MM.1S (cell line): ENCODE results near the gene CACNA1G.

Experiments
- CTCF ChIP-seq: fragments of 300-600 bp; sonication (generic); IDR thresholded peaks from 2 replicates; pipeline ENCODE4 v1.5.1; 2016; ENCODE audit warnings: antibody characterized with exemption, low read length, mixed read lengths
- EZH2 ChIP-seq: fragments of 300-600 bp; sonication (generic); optimal IDR thresholded peaks from 2 replicates; pipeline ENCODE3; 2017; ENCODE audit warnings: low read depth, mild to moderate bottlenecking, antibody characterized with exemption, low read length, mixed read lengths

- TF ChIP-seq CTCF (no peak), EZH2 (no peak)
Measured at GRCh38 chr17:50537721-50538548, 22.6 kb upstream of the CACNA1G start.
